HG03196 (cell line): ENCODE data around the gene POLE3.
"Not testable (repeated sequence)": the region's sequence is repeated elsewhere in the genome, so short reads cannot be mapped to it uniquely, and the experiment has no call there.

ENCODE experiments used
- ATAC-seq: cut with Tn5 transposase; IDR thresholded peaks from one replicate; pipeline ENCODE4 v1.9.1; 2021; ENCODE audit not compliant: unreplicated experiment

POLE3 gene, protein sequence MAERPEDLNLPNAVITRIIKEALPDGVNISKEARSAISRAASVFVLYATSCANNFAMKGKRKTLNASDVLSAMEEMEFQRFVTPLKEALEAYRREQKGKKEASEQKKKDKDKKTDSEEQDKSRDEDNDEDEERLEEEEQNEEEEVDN

DNA sequence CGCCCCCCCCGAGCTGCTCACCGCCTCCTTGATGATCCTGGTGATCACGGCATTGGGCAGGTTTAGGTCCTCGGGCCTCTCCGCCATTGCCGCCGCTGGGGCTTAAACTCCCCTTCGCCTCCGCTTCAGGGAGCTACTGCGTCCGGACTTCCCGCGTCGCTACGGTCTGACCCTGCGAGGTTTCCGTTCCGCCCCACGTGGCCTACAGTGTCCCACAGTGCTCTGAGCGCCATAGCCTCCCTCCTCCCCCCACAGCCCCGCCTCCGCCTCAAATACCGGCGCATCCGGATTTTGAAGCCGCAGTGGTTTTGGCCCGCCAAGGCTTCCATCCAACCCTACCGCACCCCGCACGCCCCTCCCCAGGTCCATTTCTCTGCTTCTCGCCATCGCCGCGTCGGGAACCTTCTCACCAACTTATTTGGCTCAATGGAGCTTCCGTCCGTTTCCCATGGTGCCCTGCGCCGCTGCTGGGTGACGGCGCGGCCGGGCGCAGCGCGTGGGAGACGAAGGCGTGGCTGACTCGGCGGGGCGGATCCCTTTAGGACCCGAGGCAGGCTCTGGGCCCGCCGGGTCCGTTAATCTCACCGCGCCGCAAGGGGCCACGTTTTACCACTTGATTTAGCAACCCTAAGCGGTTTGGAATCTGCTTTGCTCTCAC, at the start of gene POLE3, which contains the start of gene C9orf43:
Gene POLE3 (minus strand): TSS at position 469 of the 658 bp plus-strand sequence. CDS start 382 bp downstream, at position 87.
Gene C9orf43 (plus strand): TSS at position 541 of the 658 bp plus-strand sequence. CDS start 2,747 bp downstream, outside the sequence.
- peak; percentile 92 for ATAC-seq

DNA sequence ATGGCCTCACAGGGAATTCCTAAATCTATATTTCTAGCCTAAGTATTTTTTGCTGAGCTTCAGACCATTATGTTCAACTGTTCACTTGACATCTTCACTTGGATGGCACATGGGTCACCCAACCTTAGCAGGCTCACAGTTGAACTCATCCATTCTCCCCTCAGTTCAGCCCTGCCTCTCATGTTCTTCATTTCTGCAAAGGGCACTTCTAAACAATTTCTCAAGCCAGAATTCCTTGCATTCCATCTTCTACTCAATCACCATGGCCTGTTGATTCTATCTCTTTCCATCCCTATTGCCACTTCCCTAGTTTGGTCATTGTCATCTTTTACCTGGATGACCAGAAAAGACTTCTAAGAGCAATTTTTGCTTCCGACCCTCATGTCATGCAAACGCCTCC, 45.8 kb upstream of the POLE3 start:
- no peak for ATAC-seq

DNA sequence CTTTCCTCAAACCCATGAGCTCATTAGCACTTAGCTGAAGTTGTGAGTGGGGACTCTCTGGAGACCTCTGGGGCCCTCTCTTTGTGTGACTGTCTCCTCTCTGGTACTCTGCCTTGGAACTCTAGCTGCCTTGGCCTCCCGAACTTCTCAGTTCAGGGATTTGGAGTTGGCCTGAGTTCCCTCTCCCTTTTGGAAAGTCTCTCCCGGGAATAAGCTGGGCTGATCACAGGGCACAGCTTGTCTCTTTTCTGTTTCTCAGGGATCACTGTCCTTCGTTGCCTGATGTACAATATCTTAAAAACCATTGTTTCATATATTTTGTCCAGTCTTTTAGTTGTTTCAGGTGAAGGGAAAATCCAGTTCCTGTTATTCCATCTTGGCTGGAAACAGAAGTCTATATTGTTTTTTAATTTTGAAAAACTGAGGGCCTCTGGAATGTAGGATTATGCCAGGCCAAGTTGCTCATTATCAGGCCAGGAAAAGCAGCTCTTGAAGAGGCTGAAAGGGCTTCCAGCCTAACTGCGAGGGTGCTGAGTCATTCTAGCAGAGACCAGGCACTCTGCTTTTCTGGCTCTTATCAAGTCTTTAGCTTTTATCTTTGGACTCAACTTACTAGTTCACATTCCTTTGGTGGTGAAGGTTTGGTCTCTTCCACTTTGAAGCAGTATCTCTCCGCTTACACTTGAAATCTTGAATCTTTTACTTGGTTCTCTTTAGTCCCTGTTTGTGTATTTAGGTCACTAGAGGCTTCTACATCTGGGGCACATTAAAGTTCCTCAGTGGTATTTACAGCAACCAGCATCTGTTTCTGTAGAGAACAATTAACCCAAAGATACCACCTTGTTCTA, 44.7 kb upstream of the POLE3 start:
- no peak for ATAC-seq

DNA sequence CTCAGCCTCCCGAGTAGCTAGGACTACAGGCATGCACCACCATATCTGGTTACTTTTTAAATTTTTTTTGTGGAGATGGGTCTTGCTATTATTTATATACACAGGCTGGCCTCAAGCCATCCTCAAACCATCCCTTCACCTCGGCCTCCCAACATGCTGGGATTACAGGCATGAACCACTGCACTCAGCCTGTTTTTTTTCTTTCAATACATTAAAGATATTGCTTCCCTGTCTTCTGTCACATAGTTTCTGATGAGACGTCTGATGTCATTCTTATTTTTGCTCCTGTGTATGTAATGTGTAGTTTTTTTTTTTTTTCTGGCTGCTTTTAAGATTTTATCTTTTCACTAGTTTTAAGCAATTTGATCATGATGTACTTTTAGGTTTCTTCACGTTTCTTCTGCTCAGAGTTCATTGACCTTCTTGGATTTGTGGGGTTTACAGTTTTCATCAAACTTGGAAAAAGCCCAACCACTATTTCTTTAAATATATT, 41.7 kb upstream of the POLE3 start:
- ATAC-seq: no peak

DNA sequence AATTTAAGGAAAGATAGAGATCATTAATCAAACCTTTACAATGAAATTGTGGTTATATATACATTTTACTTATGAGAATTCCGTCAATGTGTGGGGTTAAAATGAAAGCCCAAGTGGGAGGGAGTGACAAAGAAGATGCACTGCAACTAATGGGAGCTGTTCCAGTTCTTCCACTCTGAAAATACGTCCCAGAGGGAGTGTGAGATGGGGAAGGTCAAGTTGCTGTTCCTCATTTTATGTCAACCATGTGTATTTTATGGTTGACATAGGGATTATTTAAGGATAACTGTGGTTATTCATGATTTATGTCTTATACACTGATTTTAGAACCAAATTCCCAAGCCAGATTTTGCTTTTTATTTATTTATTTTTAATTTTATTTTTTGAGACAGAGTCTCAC, 38.9 kb upstream of the POLE3 start:
- no peak for ATAC-seq

DNA sequence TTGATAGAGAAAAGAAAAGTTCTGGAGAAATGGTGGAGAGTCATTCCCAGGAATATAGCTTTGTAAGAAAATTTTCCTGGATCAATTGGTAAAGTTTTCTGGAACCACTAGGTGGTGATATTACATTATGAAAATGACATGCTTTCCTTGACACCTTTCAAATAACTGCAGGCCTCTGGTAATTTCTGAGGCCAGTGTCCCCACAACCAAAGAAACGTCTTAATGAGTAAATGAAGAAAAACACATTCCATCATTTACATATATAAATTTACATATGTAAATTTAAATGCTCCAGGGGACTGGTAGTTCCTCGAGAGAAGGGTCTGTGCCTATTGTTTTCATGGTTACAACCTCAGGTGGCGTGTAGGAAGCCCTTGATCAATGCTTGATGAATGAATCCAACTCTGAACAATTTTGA, 35.9 kb upstream of the POLE3 start:
- no peak for ATAC-seq

DNA sequence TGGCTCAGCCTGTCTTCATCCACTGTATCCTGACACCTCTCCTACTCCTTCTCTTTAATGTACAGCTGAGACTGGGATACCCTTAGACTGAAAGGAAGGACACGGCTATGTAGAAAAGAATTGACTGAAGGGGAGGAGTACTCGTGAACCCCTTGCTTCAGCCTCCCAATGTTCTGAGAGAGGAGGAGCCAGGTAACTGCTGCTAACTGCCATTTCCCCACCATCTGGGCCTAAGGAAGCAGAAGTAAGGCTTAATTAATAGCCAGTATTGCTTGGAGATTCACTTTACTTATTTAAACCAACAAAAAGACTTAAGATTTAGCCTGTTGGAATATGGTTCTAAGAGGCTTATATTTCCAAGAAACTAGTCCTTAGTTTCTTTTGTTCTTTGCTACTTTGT, 34.3 kb upstream of the POLE3 start:
- no peak for ATAC-seq

DNA sequence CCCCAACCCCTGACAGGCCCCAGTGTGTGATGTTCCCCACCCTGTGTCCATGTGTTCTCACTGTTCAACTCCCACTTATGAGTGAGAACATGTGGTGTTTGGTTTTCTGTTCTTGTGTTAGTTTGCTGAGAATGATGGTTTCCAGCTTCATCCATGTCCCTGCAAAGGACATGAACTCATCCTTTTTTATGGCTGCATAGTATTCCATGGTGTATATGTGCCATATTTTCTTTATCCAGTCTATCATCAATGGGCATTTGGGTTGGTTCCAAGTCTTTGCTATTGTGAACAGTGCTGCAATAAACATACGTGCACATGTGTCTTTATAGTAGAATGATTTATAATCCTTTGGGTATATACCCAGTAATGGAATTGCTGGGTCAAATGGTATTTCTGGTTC, 27.2 kb upstream of the POLE3 start:
- ATAC-seq: not testable (repeated sequence)

DNA sequence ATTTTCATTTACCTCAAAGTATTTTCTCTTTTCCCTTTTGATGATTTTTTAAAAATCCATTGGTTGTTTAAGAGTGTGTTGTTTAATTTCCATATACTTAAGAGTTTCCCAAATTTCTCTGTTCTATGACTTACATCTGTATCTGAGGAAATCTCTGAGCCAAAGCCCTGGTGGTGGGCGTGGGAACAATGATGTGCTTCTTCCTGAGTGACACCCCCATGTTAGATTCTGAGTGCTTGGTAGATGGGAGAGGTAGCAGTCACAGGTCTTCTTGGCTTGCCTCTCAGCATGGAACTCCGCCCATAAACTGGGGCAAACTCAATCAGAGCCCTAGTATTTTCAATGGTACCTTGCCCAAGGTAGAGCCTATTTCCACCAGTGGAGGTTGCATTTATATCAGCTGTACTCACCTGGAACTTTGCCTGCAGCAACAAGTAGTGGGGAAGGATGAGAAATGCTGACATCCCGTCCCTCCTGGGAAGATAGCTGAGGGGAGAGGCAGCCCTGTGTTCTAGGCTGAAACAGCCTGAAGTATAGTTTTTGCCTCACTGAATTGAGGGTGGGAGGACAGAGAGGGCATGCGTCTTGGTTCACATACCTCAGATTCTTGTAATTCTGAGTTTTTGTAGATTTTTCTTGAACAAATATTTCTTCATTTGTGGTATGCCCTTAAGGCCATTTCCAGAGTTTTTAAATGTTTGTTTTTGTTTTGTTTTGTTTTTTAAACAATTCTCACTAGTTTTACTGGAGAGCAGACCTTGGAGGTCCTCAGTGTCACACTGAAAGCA, 26.4 kb upstream of the POLE3 start:
- ATAC-seq: no peak

DNA sequence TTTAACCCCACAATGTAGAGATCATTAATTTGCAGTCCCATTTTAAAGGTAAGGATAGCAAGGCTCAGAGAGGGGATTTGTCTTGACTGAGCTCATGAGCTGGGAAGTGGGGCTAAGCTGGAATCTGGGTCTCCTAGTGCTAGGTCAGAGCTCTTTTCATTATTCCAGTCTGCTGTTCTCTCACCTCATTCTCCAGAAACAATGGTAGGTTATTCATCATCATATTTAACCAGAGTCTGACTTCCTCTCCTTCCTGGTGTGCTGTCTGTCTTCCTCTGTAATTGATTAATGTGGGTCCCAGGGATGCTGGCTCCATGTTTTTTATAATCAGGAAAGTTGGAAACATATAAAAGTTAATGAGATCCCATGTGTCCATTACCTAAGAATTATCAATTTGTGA, 20.7 kb upstream of the POLE3 start:
- ATAC-seq: no peak

DNA sequence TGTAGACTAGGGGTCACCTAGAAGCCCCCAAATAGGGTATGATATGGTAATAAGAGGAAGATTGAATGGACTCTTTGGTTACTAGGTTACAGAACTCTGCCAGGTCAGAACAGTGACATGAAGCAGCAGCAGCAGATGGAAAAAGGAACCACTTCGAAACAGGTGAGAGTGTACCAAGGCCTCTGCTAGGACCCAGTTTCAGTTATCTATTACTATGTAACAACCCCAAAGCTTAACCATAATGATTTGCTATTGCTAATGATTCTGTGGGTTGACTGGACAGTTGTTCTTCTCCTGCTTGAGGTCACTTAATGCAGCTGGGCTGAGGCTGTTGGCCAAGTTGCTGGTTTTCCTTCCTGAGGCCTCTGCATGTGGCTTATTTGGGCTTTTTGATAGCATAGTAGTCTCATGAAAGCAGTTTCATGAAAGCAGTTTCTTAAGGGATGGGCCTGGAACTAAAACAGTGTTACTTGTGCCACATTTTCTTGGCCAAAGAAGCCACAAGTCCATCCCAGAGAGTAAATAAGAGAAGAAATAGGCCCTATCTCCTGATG, 17.7 kb upstream of the POLE3 start:
- ATAC-seq: no peak

DNA sequence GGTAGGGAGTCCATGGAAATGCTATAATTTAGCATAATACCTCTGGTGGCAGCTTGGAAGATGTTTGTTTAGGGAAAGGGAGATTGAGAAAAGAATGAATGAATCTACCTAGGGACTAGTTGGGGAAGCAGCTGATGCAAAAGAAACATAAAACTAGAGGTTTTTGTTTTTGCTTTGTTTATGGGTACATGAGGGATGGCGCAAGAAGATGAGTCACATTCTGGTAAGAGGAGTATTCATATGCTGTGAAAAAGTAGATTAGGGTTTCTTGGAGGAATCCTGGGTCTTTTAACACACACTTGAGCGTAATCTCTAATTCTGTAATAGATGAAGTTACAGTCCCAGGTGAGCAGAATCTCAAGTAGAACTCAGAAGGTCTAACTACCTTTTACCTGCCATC, 17.2 kb upstream of the POLE3 start:
- no peak for ATAC-seq

DNA sequence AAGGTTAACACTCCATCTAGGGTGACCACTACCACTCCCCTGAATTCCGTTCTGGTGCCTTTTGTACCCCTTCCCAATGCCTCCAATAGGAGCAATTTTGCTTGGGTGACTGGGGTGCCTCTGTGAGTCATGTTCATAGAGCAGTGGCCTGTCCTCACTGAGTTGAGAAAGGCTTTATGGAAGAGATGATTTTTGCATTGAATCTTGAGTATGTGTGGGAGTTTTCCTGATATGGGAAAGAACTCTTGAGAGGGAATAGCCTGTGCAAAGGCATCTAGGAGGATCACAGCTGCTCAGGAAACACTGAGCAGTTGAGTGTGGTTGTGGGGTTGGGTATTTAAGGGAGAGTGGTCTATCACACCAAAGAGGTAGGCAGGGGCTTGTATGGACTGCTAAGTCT, 16.2 kb upstream of the POLE3 start:
- no peak for ATAC-seq

DNA sequence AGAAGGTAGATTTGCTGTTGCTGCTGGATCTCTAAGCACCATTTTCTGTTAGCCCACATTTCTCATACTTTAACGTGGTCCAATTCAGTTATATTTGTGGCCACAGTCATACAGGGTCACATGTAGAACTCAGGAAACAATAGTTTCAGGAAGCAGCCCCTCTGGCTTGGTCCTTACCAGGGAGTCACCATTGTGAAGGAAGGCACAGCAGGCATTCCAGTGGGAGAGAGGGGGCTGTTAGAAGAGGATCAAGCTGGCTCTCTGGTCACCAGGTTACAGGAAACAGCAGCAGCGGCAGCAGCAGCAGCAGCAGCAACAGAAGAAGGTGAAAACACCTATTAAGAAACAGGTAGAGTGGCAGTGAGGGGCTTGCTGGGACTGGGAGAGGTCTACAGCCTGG, 14.6 kb upstream of the POLE3 start:
- ATAC-seq: no peak

DNA sequence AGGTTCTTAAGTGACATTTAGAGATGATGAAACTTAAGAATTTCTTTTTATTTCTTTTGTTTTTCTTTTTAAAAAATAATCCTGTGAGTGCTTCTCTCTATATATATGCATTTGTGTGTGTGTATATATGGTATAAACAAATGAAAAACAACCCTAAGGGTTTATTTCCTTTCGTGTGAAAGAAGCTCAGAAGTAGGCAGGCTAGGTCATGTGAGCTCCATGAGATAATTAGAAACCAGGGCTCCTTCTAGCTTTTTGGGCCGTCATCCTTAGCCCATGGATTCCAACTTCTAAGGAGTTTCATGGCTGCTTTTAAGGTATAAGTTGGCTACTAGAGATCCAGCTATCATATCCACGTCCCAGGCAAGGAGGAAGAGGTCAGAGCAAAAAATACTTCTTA, 11.3 kb upstream of the POLE3 start:
- ATAC-seq: no peak

DNA sequence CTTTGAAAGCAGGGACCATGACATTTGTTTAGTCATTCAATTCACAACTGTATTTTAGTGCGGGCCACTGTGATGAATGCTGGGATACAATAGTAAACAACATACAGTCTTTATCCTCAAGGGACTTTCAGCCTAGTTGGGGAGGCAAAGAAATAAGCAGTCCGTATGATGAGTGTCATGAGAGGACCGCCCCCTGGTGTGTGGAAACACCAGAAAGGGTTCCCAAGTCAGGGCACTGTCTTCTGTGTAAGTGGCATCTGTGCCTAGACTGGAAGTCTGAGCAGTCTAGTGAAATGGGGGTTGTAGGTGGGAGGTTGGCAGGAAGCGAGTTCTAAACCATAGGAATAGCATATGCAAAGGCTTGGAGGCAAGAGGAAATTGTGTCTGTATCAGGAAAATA, 6.9 kb upstream of the POLE3 start:
- no peak for ATAC-seq

DNA sequence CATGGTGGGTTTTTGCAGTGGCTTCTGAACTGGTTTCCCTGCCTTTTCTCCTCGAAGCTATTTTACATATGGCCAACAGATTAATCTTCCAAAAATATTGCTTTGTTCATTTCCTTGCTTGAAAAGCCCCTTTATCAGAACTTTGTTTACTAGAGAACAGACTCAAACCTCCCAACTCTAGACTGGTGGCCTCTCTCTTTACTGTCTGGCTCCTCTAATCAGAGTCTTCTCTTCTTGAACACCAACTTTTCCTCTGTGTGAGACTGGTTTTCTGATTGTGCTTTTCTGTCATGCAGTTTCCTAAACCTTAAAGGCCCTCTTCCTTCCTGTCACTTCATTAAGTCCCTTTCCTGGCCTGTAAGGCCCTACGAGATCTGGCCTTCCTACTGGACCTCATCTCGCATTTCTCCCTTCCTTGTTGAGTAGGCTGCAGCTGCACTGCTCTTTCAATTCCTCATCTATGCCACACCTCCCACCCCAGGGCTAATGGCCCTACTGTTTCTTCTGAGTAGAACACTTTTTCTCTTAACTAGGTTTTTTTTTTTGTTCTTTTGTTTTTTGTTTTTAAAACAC, 5.8 kb upstream of the POLE3 start:
- peak; percentile 89 for ATAC-seq

DNA sequence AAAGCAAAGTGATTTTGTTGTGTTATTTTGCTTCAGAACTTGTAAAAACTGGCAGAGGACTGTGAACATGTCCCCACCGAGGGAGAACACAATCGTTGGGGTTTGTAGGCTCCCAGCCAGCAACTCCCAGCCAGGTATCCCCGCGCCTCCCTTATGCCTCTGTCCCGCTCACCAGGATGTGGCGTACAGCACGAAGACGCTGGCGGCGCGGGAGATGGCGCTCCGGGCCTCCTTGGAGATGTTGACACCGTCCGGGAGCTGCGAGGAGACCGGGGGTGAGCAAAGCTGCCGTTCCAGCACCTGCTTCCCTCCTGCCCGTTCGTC, 630 bp downstream of the POLE3 start:
- no peak for ATAC-seq

DNA sequence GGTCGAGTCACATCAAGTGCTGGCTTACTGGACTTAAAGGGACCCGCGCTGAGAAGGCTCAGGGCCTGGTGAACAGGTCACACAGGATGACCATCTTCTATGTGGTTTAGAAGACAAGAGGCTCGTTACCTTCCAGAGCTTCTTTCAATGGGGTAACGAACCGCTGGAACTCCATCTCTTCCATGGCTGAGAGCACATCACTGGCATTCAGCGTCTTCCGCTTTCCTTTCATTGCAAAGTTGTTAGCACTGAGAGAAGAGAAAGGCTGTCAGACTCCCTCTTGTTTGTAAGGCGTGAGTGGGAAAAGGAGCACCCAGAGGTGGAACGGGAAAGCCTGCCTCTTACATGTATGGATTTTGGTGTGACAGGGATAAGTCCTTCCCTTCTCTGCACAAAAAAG, 994 bp downstream of the POLE3 start:
- ATAC-seq: no peak

DNA sequence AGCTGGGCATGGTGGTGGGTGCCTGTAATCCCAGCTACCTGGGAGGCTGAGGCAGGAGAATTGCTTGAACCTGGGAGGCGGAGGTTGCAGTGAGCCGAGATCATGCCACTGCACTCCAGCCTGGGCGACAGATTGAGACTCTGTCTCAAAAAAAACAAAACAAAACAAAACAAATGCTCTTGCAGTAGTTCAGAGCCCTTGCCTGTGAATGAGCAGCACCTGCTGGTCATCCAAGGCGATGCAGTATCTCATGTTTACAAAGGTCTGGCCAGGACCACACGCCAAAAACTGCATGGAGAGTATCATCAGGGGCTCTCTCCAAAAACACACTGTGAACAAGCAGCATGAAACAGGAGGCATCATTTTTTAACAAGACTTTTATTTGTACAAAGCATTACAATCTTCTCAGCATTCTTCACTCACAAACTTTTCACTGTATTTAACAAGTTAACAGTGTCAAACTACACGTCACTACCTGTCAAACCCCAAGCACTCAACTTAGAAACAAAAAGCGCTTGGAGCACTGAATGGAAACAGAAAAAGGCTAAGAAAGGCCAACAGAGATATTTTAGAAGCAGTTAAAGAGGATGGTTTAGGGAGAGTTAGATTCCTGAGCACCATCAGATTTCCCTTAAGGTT, 3.5 kb downstream of the POLE3 start:
- ATAC-seq: peak; percentile 29
